Activated gamma-delta T cell (primary cell): ENCODE data around the gene CHD6.
"Not testable (repeated sequence)": the region's sequence is repeated elsewhere in the genome, so short reads cannot be mapped to it uniquely, and the experiment has no call there.

Experiments
- DNase-seq: peaks from one replicate; lab custom pipeline; 2025; lab: John Stamatoyannopoulos, UW

Gene CHD6

GRCh38 chr20:41547221-41547620 is 71.0 kb downstream of the CHD6 start:
- DNase-seq, result no peak

- DNase-seq, result no peak
These were observed 71.6 kb downstream of the CHD6 start for GRCh38 chr20:41546535-41546934.

DNA sequence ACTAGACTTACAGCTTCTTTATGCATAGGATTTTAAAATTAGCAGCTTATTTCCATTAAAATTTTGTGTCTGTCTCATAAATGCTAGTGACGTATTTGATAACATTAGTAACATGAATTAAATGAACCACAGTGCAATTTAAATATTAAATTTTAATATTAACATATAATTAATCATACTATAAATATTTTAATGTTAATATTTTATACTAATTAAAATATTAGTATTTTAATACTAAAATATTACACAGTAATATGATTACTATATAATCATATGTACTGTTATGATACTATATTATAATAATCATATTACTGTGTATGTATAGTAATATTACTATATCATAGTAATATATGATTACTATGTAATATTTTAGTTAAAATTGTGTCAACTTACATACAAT is 73.7 kb downstream of the CHD6 start:
- DNase-seq, result no peak

DNA sequence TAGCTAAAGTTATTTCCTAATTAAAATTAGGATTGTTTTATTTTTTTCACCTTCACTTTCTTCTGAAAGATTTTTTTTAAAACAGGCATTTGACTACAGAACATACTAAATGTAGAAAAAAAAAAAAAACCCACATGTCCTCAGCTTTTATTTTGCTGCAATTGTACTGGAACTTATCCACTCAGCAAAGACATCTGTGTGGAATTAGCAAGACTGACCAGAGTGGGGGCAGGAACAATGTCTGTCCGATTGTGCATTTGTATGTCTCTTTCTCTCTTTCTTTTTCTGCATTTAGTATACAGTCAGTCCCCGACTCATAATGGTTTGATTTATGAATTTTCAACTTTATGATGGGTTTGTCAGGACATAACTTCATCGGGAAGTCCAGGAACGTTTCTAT is 77.3 kb downstream of the CHD6 start:
- DNase-seq, result no peak

DNA sequence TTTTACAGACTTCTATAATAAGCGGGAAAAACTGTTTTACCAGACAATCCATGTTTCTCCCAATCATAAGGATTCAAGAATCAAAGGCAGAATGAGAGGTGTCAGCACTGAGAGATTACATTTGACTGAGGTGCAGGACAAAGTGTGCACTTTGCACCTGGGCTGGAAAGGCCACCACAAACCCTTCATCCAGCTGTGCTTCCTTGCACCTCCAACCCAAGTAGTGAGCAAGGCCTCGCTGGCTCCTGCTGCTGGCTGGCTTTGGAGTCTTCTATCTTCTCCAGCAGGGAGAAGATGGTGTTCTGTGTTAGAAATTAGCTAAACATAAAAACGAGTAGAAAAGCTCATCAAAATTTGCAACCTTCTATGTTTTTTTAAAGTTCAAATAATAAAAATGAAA is 77.7 kb downstream of the CHD6 start:
- DNase-seq, result no peak

DNA sequence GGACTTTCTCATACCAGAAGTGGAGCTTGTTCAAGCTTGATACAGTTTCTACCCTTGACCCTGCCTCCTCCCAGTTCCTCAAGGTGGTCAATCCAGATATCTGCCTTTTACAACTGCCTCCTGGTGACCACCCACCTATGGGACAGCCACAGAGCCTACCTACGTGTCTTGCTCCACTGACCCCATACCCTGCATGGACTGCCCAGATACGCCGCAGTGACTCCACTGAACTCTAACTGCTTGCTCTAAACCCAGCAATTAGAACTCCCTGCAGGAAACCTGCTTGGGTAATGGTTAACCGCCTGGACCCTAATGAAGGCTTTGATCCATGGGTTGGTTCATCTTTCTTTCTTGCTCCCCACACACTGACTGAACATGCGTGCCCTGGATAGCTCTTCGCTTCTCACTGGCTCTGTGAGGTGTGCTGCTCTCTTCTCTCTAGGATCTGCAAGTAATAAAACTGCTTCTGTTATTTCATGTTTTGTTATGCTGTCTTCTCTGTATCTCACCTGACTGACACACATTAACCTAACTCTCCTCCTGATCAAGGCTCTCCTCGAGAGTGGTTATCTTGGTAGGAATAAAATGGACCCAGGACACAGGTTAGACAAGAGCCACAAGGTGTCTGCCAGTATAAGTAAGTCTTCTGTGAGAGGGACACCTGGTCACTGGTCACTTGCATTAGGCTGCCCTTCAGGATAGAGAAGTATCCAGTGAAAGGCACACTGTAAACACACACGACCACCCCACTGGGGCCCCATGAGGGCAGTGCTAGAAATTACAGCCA is 79.2 kb downstream of the CHD6 start:
- DNase-seq, result no peak

GRCh38 chr20:41537865-41538264 is 80.3 kb downstream of the CHD6 start:
- DNase-seq, result no peak

DNA sequence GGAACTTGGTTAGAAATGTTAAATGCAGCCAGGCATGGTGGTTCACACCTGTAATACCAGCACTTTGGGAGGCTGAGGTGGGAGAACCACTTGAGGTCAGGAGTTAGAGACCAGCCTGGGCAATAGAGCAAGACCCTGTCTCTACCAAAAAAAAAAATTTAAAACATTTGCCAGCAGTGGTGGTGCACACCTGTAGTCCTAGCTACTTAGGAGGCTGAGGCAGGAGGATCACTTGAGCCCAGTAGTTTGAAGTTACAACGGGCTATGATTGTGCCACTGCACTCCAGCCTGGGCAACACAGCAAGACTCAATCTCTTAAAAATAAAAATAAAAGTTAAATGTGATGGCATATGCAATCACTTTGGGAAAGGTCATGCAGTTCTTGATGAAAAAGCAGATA is 82.6 kb downstream of the CHD6 start:
- not testable (repeated sequence) for DNase-seq

GRCh38 chr20:41534842-41535241 is 83.3 kb downstream of the CHD6 start:
- no peak for DNase-seq

GRCh38 chr20:41534170-41534569 is 84.0 kb downstream of the CHD6 start:
- DNase-seq, result no peak

- no peak for DNase-seq
These were observed 84.5 kb downstream of the CHD6 start for GRCh38 chr20:41533537-41534136.

GRCh38 chr20:41532935-41533334 is 85.2 kb downstream of the CHD6 start:
- no peak for DNase-seq

DNA sequence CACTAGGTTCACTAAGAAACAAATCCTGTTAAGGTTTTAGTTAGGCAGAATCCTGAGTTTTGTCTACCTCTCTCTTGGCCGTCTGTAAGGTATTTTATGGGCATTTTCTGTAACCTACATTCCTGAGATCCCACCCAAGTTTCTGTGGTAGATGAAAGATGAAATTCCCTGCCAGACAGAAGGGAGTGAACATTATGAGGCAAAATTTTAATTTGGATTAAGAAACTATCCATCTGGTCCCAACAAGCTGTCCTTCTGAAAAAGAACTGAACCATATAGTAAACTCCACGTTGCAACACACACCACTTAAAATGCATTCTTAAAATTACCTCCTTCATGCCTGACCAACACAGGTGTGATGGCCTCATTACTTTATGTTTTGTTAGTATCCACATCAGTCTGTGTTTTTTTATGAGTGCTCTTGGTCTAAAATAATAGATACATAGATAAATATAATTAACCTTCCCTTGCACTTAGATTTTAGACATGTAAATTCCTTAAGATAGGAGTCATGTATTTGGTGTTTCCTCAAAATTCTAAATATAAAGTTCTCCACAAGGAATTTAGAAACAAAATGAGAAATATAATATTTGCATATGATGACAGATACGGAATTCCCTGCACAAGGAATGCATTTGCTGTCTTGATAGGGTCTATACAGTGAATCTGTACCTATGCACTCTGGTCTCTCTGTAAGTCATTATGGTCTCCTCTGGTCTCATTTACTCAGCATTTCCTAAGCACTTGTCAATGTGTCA is 86.5 kb downstream of the CHD6 start:
- no peak for DNase-seq

DNA sequence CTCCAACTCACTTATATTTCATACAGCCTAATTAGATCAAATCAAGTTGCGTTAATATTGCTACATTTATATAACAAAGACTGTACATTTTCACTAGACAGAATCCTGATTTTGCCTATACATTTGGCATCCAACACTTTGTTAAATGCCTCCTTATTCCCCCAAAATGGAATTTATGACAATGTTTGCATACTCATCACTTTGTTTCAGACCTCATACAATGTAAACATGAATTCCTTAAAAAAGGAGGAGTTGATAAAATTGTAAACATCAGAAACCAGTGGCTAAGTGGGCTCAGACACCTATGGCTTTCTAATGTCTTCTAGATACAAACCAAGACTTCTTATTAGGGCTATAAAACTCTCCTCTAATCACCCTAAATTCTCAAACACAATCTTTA is 87.3 kb downstream of the CHD6 start:
- DNase-seq, result no peak

DNA sequence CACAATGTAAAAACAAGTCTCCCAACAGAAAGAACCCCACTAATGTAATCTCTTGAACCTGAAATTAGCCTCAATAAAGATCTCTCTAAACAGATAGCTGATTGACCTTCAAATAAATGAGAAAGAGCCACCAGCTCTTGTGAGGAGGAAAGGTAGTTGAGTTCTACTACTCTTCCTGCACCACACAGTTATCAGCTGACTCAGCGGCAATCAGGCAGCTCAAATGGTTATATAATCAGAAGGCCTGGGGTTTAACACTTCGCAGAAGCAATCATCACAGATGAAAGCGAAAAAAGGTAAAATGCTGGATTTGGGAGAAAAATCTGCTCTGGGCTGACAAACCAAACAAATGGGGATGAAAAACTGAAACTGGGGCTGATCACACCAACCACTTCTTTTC is 91.8 kb downstream of the CHD6 start:
- no peak for DNase-seq

- DNase-seq, result no peak
These were observed 93.1 kb downstream of the CHD6 start for GRCh38 chr20:41524980-41525613.

GRCh38 chr20:41523857-41524256 is 94.3 kb downstream of the CHD6 start:
- no peak for DNase-seq

- no peak for DNase-seq
These were observed 104.3 kb downstream of the CHD6 start for GRCh38 chr20:41513829-41514228.

DNA sequence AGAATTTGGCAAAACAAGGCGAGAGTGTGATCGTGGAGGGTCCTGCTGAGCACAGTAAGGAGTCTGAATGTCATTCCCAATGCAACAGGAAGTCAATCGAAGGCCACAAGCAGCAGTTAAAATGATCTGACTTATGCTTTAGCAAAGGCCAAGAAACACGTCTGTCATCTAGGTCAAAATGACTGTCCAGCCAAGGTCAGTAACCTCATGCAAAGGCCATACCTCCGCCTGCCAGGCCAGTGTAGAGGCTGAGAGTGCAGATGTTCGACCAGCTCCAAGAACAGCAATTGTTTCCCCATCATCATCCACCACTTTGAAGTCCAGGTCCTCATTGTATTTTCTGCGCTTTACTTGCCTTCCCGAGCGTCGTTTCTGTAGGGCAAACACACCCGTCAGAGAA is 105.6 kb downstream of the CHD6 start:
- DNase-seq, result no peak

DNA sequence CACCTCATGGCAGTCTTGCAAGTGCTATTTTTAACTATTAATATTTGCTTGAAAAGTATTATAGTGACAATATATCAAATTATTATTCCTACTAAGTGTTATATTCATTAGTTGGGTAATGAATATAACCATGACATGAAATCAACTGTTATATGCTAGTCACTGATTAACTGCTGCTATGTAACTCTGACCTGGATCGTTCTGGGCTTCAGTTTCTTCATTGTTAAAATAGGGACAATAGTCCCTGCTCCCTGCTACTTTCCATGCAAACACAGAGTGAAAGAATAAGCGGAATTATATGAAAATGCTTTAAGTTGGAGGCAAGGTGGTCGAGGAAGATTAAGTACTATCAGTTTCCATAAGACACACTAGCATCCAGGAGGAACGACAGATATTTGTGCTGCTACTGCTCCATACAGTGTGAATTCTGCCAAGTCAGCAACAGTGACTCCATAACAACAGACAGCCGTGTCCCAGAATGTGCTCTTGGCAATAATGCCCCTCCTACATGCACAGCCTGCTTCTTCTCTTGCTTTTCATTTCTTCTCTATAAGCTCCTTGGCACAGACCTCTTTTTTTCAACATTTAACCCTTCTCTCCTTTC is 107.2 kb downstream of the CHD6 start:
- DNase-seq, result no peak

GRCh38 chr20:41510224-41510623 is 108.0 kb downstream of the CHD6 start:
- no peak for DNase-seq
